ENCODE results near the gene LRRC2. TPM values are rescaled to one million over a fixed set of nuclear protein-coding genes. Genes with fewer than 3 reads are reported as not detected.

Gene LRRC2
- total and polyA plus RNA-seq, 2 of the 13 experiments (the other 11 are each of a cell fraction or from before 2014, with no cell fraction given) = 0.27 to 0.58 TPM

- TF ChIP-seq RNF219 (CRISPR knock-in tag; IDR thresholded peaks at IDR 0.05) = no peak
- TF ChIP-seq ZNF354B (CRISPR knock-in tag; IDR thresholded peaks at IDR 0.05) = 0 out of 2 replicates have a peak, but pooled peaks have one; percentile 21
- no peak for TF ChIP-seq ZSCAN29 (CRISPR knock-in tag; conservative IDR thresholded peaks at IDR 0.05)
- no peak for TF ChIP-seq ZSCAN31 (CRISPR knock-in tag; IDR thresholded peaks at IDR 0.05; ENCODE audit: low read depth)
- TF ChIP-seq GTF2F1 (IDR thresholded peaks at IDR 0.05; ENCODE audit: low read length) = no peak
- TF ChIP-seq SRSF4 (IDR thresholded peaks at IDR 0.05; ENCODE audit: low read depth, low read length, poor library complexity, severe bottlenecking) = no peak
- no peak for TF ChIP-seq ZNF552 (CRISPR knock-in tag; IDR thresholded peaks at IDR 0.05; ENCODE audit: borderline replicate concordance)
- TF ChIP-seq ZNF703 (CRISPR knock-in tag; IDR thresholded peaks at IDR 0.05; ENCODE audit: borderline replicate concordance) = no peak
- TF ChIP-seq SMARCE1 (IDR thresholded peaks at IDR 0.05; ENCODE audit: borderline replicate concordance) = no peak
- TF ChIP-seq ZIK1 (CRISPR knock-in tag; IDR thresholded peaks at IDR 0.05; ENCODE audit: borderline replicate concordance, low read depth) = no peak
- TF ChIP-seq, protein P1, sequence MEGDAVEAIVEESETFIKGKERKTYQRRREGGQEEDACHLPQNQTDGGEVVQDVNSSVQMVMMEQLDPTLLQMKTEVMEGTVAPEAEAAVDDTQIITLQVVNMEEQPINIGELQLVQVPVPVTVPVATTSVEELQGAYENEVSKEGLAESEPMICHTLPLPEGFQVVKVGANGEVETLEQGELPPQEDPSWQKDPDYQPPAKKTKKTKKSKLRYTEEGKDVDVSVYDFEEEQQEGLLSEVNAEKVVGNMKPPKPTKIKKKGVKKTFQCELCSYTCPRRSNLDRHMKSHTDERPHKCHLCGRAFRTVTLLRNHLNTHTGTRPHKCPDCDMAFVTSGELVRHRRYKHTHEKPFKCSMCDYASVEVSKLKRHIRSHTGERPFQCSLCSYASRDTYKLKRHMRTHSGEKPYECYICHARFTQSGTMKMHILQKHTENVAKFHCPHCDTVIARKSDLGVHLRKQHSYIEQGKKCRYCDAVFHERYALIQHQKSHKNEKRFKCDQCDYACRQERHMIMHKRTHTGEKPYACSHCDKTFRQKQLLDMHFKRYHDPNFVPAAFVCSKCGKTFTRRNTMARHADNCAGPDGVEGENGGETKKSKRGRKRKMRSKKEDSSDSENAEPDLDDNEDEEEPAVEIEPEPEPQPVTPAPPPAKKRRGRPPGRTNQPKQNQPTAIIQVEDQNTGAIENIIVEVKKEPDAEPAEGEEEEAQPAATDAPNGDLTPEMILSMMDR (CRISPR knock-in tag; IDR thresholded peaks at IDR 0.05) = peak; percentile 97
- TF ChIP-seq MTF1 (CRISPR knock-in tag; IDR thresholded peaks at IDR 0.05) = no peak
- TF ChIP-seq ERF (CRISPR knock-in tag; IDR thresholded peaks at IDR 0.05) = peak; percentile 52; the same call in 1 of the 2 replicates
- no peak for TF ChIP-seq ZBTB21 (CRISPR knock-in tag; IDR thresholded peaks at IDR 0.05)
- 0 out of 2 replicates have a peak, but pooled peaks have one; percentile 47 for TF ChIP-seq TOPORS (CRISPR knock-in tag; IDR thresholded peaks at IDR 0.05)
- no peak for TF ChIP-seq ZFP82 (CRISPR knock-in tag; IDR thresholded peaks at IDR 0.05; ENCODE audit: borderline replicate concordance)
- TF ChIP-seq KDM1A (CRISPR knock-in tag; IDR thresholded peaks at IDR 0.05) = no peak
- TF ChIP-seq SP1 (IDR thresholded peaks at IDR 0.05) = no peak
- TF ChIP-seq SP1 (CRISPR knock-in tag; IDR thresholded peaks at IDR 0.05) = 0 out of 2 replicates have a peak, but pooled peaks have one; percentile 24
- TF ChIP-seq TCF7 (IDR thresholded peaks at IDR 0.05; ENCODE audit: low read depth) = no peak
- no peak for TF ChIP-seq NR3C1 (CRISPR knock-in tag; IDR thresholded peaks at IDR 0.05)
- TF ChIP-seq ZNF891 (CRISPR knock-in tag; IDR thresholded peaks at IDR 0.05) = peak; percentile 55; the same call in 1 of the 2 replicates
- TF ChIP-seq EHMT2 (IDR thresholded peaks at IDR 0.05; ENCODE audit: borderline replicate concordance, low read depth, low read length) = no peak
- no peak for TF ChIP-seq GTF3A (CRISPR knock-in tag; conservative IDR thresholded peaks at IDR 0.05)
- TF ChIP-seq, protein P2, sequence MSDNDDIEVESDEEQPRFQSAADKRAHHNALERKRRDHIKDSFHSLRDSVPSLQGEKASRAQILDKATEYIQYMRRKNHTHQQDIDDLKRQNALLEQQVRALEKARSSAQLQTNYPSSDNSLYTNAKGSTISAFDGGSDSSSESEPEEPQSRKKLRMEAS (IDR thresholded peaks at IDR 0.05) = peak; percentile 44; the same call in 1 of the 2 replicates
Measured at GRCh38 chr3:46558184-46559043, 7.7 kb downstream of the LRRC2 start (continued).

Measured in HepG2 (cell line).